ENCODE results near the gene PRKCSH.

DNA sequence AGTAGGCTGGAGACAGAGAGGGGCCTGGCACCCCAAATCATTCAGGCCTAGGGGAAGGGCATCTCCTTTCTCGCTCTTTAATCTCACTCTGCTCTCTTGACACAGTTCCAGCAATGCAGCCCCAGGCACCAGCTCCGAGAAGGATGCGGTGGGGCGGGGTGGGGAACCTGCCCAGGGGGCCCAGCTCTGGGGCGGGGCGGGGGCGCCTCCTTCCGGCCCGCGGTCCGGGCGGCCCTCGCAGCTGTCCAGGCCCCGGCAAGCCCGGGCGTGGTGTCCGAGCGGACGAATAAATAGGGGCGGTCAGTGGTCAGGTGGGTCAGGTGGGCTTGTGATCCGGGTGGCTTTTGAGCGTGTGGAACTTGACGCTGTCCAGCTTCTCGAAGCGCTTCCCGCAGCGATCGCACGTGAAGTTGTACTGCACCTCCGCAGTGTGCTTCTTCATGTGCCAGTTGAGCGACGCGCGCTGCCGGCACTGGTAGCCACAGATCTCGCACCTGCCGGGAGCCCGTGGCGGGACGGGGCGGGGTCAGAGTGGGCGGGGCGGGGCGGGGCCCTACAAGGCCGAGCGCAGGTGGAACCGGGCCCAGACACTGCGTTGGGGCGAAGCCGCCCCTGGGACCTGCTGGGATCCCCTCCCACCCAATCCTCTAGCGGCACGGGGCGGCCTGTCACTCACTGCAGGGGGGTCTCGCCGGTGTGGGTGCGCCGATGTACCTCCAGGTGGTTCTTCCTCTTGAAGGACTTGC is 48.1 kb downstream of the PRKCSH start:
- TF ChIP-seq, protein P1, sequence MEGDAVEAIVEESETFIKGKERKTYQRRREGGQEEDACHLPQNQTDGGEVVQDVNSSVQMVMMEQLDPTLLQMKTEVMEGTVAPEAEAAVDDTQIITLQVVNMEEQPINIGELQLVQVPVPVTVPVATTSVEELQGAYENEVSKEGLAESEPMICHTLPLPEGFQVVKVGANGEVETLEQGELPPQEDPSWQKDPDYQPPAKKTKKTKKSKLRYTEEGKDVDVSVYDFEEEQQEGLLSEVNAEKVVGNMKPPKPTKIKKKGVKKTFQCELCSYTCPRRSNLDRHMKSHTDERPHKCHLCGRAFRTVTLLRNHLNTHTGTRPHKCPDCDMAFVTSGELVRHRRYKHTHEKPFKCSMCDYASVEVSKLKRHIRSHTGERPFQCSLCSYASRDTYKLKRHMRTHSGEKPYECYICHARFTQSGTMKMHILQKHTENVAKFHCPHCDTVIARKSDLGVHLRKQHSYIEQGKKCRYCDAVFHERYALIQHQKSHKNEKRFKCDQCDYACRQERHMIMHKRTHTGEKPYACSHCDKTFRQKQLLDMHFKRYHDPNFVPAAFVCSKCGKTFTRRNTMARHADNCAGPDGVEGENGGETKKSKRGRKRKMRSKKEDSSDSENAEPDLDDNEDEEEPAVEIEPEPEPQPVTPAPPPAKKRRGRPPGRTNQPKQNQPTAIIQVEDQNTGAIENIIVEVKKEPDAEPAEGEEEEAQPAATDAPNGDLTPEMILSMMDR (IDR thresholded peaks at IDR 0.05) = no peak
- no peak for TF ChIP-seq POLR2A (IDR thresholded peaks at IDR 0.05)
